ENCODE data around the gene CISD3.

The CISD3 gene

GRCh38 chr17:38773258-38773657, 43.1 kb downstream of the CISD3 start:
- Histone ChIP-seq H2AFZ (ENCODE audit: low read length) (no peak overlapping the region), H3K9ac (ENCODE audit: low read length) (no peak overlapping the region), H3K9me2 (ENCODE audit: low read depth, low read length) (no peaks in the 10 kb centered on the region), H3K4me1 (ENCODE audit: insufficient read depth, low read length, severe bottlenecking) (no peaks in the 10 kb centered on the region), H3K9me3 (ENCODE audit: low read length) (no peaks in the 10 kb centered on the region), H3K36me3 (ENCODE audit: insufficient read depth, low read length) (peaks cover 46% of the 10 kb centered on the region), H3F3A (ENCODE audit: insufficient read depth, low read length) (no peaks in the 10 kb centered on the region), H4K20me1 (ENCODE audit: insufficient read depth, low read length) (no peaks in the 10 kb centered on the region), H3K4me3 (ENCODE audit: low read depth, low read length, poor library complexity, severe bottlenecking) (no peak overlapping the region), H3K27ac (ENCODE audit: low read depth, low read length, poor library complexity, severe bottlenecking) (no peak overlapping the region), H3K4me2 (ENCODE audit: low read length) (no peak overlapping the region), H3K27me3 (ENCODE audit: insufficient read depth, low read length) (no peaks in the 10 kb centered on the region), H3K79me2 (ENCODE audit: insufficient read depth, low read length) (no peaks in the 10 kb centered on the region)
- TF ChIP-seq CTCF (IDR thresholded peaks at IDR 0.05; ENCODE audit: low read length) (no peak), EZH2 (IDR thresholded peaks at IDR 0.05; ENCODE audit: borderline replicate concordance, low read length) (no peak)

- peaks cover 42% of the 10 kb centered on the region for H3K36me3 ChIP-seq (ENCODE audit: insufficient read depth, low read length)
Measured at GRCh38 chr17:38777641-38778250, 47.6 kb downstream of the CISD3 start.

GRCh38 chr17:38779965-38780752, 50.0 kb downstream of the CISD3 start:
- no peak overlapping the region for H3K9ac ChIP-seq (ENCODE audit: low read length)
- H3K27me3 ChIP-seq (ENCODE audit: insufficient read depth, low read length), result no peaks in the 10 kb centered on the region
- no peaks in the 10 kb centered on the region for H4K20me1 ChIP-seq (ENCODE audit: insufficient read depth, low read length)
- peaks cover 44% of the 10 kb centered on the region for H3K36me3 ChIP-seq (ENCODE audit: insufficient read depth, low read length)
- H3K4me3 ChIP-seq (ENCODE audit: low read depth, low read length, poor library complexity, severe bottlenecking), result no peak overlapping the region
- H3F3A ChIP-seq (ENCODE audit: insufficient read depth, low read length), result no peaks in the 10 kb centered on the region
- no peak overlapping the region for H2AFZ ChIP-seq (ENCODE audit: low read length)
- no peaks in the 10 kb centered on the region for H3K9me2 ChIP-seq (ENCODE audit: low read depth, low read length)
- no peak overlapping the region for H3K4me2 ChIP-seq (ENCODE audit: low read length)
- no peaks in the 10 kb centered on the region for H3K9me3 ChIP-seq (ENCODE audit: low read length)
- no peaks in the 10 kb centered on the region for H3K79me2 ChIP-seq (ENCODE audit: insufficient read depth, low read length)
- TF ChIP-seq EZH2 (IDR thresholded peaks at IDR 0.05; ENCODE audit: borderline replicate concordance, low read length) (no peak), CTCF (IDR thresholded peaks at IDR 0.05; ENCODE audit: low read length) (no peak)
- no peak overlapping the region for H3K27ac ChIP-seq (ENCODE audit: low read depth, low read length, poor library complexity, severe bottlenecking)
- H3K4me1 ChIP-seq (ENCODE audit: insufficient read depth, low read length, severe bottlenecking), result no peaks in the 10 kb centered on the region

More at GRCh38 chr17:38777641-38778250, 47.6 kb downstream of the CISD3 start:
- Histone ChIP-seq H3K27me3 (ENCODE audit: insufficient read depth, low read length) (no peaks in the 10 kb centered on the region), H3K9ac (ENCODE audit: low read length) (no peak overlapping the region), H3K4me1 (ENCODE audit: insufficient read depth, low read length, severe bottlenecking) (no peaks in the 10 kb centered on the region), H3K4me2 (ENCODE audit: low read length) (no peak overlapping the region), H3K9me2 (ENCODE audit: low read depth, low read length) (no peaks in the 10 kb centered on the region), H3K4me3 (ENCODE audit: low read depth, low read length, poor library complexity, severe bottlenecking) (no peak overlapping the region), H3K79me2 (ENCODE audit: insufficient read depth, low read length) (no peaks in the 10 kb centered on the region), H3F3A (ENCODE audit: insufficient read depth, low read length) (no peaks in the 10 kb centered on the region), H2AFZ (ENCODE audit: low read length) (no peak overlapping the region), H3K27ac (ENCODE audit: low read depth, low read length, poor library complexity, severe bottlenecking) (no peak overlapping the region), H3K9me3 (ENCODE audit: low read length) (no peaks in the 10 kb centered on the region), H4K20me1 (ENCODE audit: insufficient read depth, low read length) (no peaks in the 10 kb centered on the region)
- TF ChIP-seq CTCF (IDR thresholded peaks at IDR 0.05; ENCODE audit: low read length), result no peak
- TF ChIP-seq EZH2 (IDR thresholded peaks at IDR 0.05; ENCODE audit: borderline replicate concordance, low read length), result no peak

Data from OCI-LY1 (cell line).